SU-DHL-6 (cell line): Measurements from ENCODE around the gene XPOT.

Experiments used
- H2AFZ ChIP-seq: fragments of 200-600 bp; sonication (generic); 2 replicates; pipeline ENCODE4 v1.6.1; 2014; ENCODE audit warnings: low read depth, mild to moderate bottlenecking, moderate library complexity, mixed read lengths, antibody characterized with exemption, low read length; ENCODE audit not compliant: severe bottlenecking
- H3F3A ChIP-seq: fragments of 200-600 bp; shearing (Covaris generic); 2 replicates; pipeline ENCODE4 v1.6.0; 2016; ENCODE audit warnings: antibody characterized with exemption, mild to moderate bottlenecking; ENCODE audit not compliant: insufficient read depth
- H3K27ac ChIP-seq: fragments of 200-600 bp; sonication (generic); 2 replicates; pipeline ENCODE4 v1.5.1; 2016; ENCODE audit warnings: low read depth, mild to moderate bottlenecking, low read length, moderate library complexity, mixed read lengths
- H3K27me3 ChIP-seq: fragments of 200-600 bp; sonication (generic), shearing (Covaris generic); 2 replicates; pipeline ENCODE4 v1.6.0; 2014; ENCODE audit warnings: mild to moderate bottlenecking, low read length
- H3K36me3 ChIP-seq: fragments of 200-600 bp; sonication (generic); 2 replicates; pipeline ENCODE4 v1.6.1; 2014; ENCODE audit warnings: mild to moderate bottlenecking, low read length, mixed read lengths
- H3K4me2 ChIP-seq: fragments of 300-600, 200-600 bp; shearing (Covaris generic), sonication (generic); 2 replicates; pipeline ENCODE4 v1.6.0; 2014; ENCODE audit warnings: low read length, low read depth, mild to moderate bottlenecking; ENCODE audit not compliant: poor library complexity, severe bottlenecking
- H3K4me3 ChIP-seq: fragments of 200-600 bp; sonication (generic); 2 replicates; pipeline ENCODE4 v1.5.1; 2014; ENCODE audit warnings: antibody characterized with exemption, low read length, mild to moderate bottlenecking, mixed read lengths; ENCODE audit not compliant: insufficient read depth, poor library complexity, severe bottlenecking
- H3K79me2 ChIP-seq: fragments of 200-600 bp; sonication (generic); 2 replicates; pipeline ENCODE4 v1.6.1; 2014; ENCODE audit warnings: mild to moderate bottlenecking, low read length, moderate library complexity; ENCODE audit not compliant: insufficient read depth
- H3K9ac ChIP-seq: fragments of 200-600 bp; sonication (generic); 2 replicates; pipeline ENCODE4 v1.7.0; 2014; ENCODE audit warnings: mild to moderate bottlenecking, low read length
- H3K9me2 ChIP-seq: fragments of 200-600 bp; sonication (generic); replicated peaks from 2 replicates; pipeline ENCODE4 v1.6.1; 2014; ENCODE audit warnings: low read length; ENCODE audit not compliant: insufficient read depth
- H3K9me3 ChIP-seq: fragments of 200-600 bp; sonication (generic); 2 replicates; pipeline ENCODE4 v1.6.1; 2014; ENCODE audit warnings: low read length, mixed read lengths; ENCODE audit not compliant: insufficient read depth
- H4K20me1 ChIP-seq: fragments of 200-600 bp; sonication (generic); 2 replicates; pipeline ENCODE4 v1.6.1; 2014; ENCODE audit warnings: low read depth, mild to moderate bottlenecking, antibody characterized with exemption, low read length, moderate library complexity, mixed read lengths
- CTCF ChIP-seq: fragments of 200-600 bp; sonication (generic); IDR thresholded peaks from one replicate; pipeline ENCODE4 v1.5.1; 2017; ENCODE audit warnings: antibody characterized with exemption, mild to moderate bottlenecking, low read length, moderate library complexity; ENCODE audit not compliant: insufficient read depth, poor library complexity, severe bottlenecking
- EZH2phosphoT487 ChIP-seq: fragments of 200-600 bp; sonication (generic), shearing (Covaris generic); conservative IDR thresholded peaks from 2 replicates; pipeline ENCODE4 v1.6.1; 2018; ENCODE audit warnings: mild to moderate bottlenecking, antibody characterized with exemption, low read length, moderate library complexity, mixed read lengths

XPOT gene

GRCh38 chr12:64392221-64392620 lies 12.0 kb upstream of the XPOT start:
- no peaks in the 10 kb centered on the region for H3K9me2 ChIP-seq
- H2AFZ ChIP-seq: no peak overlapping the region
- H3K79me2 ChIP-seq: no peaks in the 10 kb centered on the region
- no peaks in the 10 kb centered on the region for H4K20me1 ChIP-seq
- no peak overlapping the region for H3K4me3 ChIP-seq
- no peaks in the 10 kb centered on the region for H3K36me3 ChIP-seq
- TF ChIP-seq EZH2phosphoT487 (no peak), CTCF (peak; percentile 21)
- H3K9ac ChIP-seq: no peak overlapping the region
- no peaks in the 10 kb centered on the region for H3K27me3 ChIP-seq
- no peak overlapping the region for H3K4me2 ChIP-seq
- H3K9me3 ChIP-seq: no peaks in the 10 kb centered on the region
- H3K27ac ChIP-seq: no peak overlapping the region
- H3F3A ChIP-seq: no peaks in the 10 kb centered on the region

- Histone ChIP-seq H3K27ac (no peak overlapping the region), H3F3A (no peaks in the 10 kb centered on the region), H3K79me2 (no peaks in the 10 kb centered on the region), H3K4me3 (no peak overlapping the region), H3K9ac (no peak overlapping the region), H3K9me3 (no peaks in the 10 kb centered on the region), H3K9me2 (no peaks in the 10 kb centered on the region), H4K20me1 (no peaks in the 10 kb centered on the region), H3K36me3 (no peaks in the 10 kb centered on the region), H3K4me2 (no peak overlapping the region), H3K27me3 (no peaks in the 10 kb centered on the region), H2AFZ (no peak overlapping the region)
- TF ChIP-seq CTCF: no peak
Observed at GRCh38 chr12:64395739-64396138, 8.5 kb upstream of the XPOT start.

- Histone ChIP-seq H2AFZ (no peak overlapping the region), H3K9me3 (no peaks in the 10 kb centered on the region), H4K20me1 (no peaks in the 10 kb centered on the region), H3K4me3 (no peak overlapping the region), H3K36me3 (no peaks in the 10 kb centered on the region), H3K27me3 (no peaks in the 10 kb centered on the region), H3K9ac (no peak overlapping the region), H3K79me2 (peaks cover 6% of the 10 kb centered on the region), H3F3A (peaks cover 8% of the 10 kb centered on the region), H3K4me2 (no peak overlapping the region), H3K27ac (no peak overlapping the region), H3K9me2 (no peaks in the 10 kb centered on the region)
- TF ChIP-seq CTCF (no peak), EZH2phosphoT487 (no peak)
Observed at GRCh38 chr12:64400041-64400440, 4.2 kb upstream of the XPOT start.

- Histone ChIP-seq H3K9ac (no peak overlapping the region), H3K27me3 (no peaks in the 10 kb centered on the region), H3K27ac (no peak overlapping the region), H3K79me2 (peaks cover 27% of the 10 kb centered on the region), H3K4me2 (no peak overlapping the region), H3K36me3 (no peaks in the 10 kb centered on the region), H3K4me3 (no peak overlapping the region), H3F3A (peaks cover 8% of the 10 kb centered on the region), H4K20me1 (no peaks in the 10 kb centered on the region), H3K9me3 (no peaks in the 10 kb centered on the region), H2AFZ (no peak overlapping the region), H3K9me2 (no peaks in the 10 kb centered on the region)
- no peak for TF ChIP-seq EZH2phosphoT487
- TF ChIP-seq CTCF: no peak
Observed at GRCh38 chr12:64402181-64402580, 2.0 kb upstream of the XPOT start.
